Erythroblast (primary cell): ENCODE measurements around the gene ARTN.

Source experiments
- GATA1 ChIP-seq: IDR thresholded peaks from 2 replicates; pipeline ENCODE4 v1.6.1; 2011; ENCODE audit warnings: low read depth, mild to moderate bottlenecking, control low read depth, low read length, moderate library complexity
- POLR2A ChIP-seq: IDR thresholded peaks from 2 replicates; pipeline ENCODE4 v1.6.1; 2011; ENCODE audit warnings: mild to moderate bottlenecking, low read length

DNA sequence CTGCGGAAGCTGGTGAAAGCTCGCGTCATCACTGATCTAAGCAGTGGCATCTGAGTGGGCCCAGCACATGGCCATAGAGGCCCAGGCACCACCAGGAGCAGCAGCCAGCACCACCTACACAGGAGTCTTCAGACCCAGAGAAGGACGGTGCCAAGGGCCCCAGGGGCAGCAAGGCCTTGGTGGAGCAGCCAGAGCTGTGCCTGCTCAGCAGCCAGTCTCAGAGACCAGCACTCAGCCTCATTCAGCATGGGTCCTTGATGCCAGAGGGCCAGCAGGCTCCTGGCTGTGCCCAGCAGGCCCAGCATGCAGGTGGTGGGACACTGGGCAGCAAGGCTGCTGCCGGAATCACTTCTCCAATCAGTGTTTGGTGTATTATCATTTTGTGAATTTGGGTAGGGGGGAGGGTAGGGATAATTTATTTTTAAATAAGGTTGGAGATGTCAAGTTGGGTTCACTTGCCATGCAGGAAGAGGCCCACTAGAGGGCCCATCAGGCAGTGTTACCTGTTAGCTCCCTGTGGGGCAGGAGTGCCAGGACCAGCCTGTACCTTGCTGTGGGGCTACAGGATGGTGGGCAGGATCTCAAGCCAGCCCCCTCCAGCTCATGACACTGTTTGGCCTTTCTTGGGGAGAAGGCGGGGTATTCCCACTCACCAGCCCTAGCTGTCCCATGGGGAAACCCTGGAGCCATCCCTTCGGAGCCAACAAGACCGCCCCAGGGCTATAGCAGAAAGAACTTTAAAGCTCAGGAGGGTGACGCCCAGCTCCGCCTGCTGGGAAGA, 3.2 kb upstream of the ARTN start:
- no peak for TF ChIP-seq POLR2A
- no peak for TF ChIP-seq GATA1
